ENCODE measurements around the gene ROBO3. TPM values are rescaled to one million over a fixed set of nuclear protein-coding genes. Genes with fewer than 3 reads are reported as not detected.

The ROBO3 gene
- total and polyA plus RNA-seq, 10 of the 15 experiments (the other 5 are each of a cell fraction or from before 2014, with no cell fraction given): 0.10 to 0.63 (median 0.31) TPM; not detected in 2

GRCh38 chr11:124825876-124826275, 39.4 kb upstream of the ROBO3 start:
- no TSS peak for BruUV-seq (replicated peaks)
- WGBS (ENCODE audit: insufficient coverage, insufficient replicate concordance, low lambda C conversion rate, missing lambda C conversion rate): 6% methylated on average over 3 of the region's 3 CpGs
- no peak for FAIRE-seq

More at GRCh38 chr11:124825876-124826275, 39.4 kb upstream of the ROBO3 start:
- Histone ChIP-seq H3K9me3 (replicated peaks; ENCODE audit: control insufficient read depth, insufficient read depth, low read length) (no peaks in the 10 kb centered on the region), H4K20me1 (ENCODE audit: control insufficient read depth, insufficient read depth) (no peaks in the 10 kb centered on the region), H3K4me1 (ENCODE audit: control insufficient read depth, insufficient read depth, low read length) (no peaks in the 10 kb centered on the region), H2AFZ (ENCODE audit: control insufficient read depth, low read depth, low read length) (no peak overlapping the region), H3K79me2 (ENCODE audit: control insufficient read depth, insufficient read depth, low read length) (no peaks in the 10 kb centered on the region), H3K9ac (ENCODE audit: control insufficient read depth, insufficient read depth, low read length) (no peak overlapping the region), H3K36me3 (ENCODE audit: control insufficient read depth in 2 of 2, insufficient read depth in 2 of 2, low read length in 1 of 2) (no peaks in the 10 kb centered on the region), H3K27ac (ENCODE audit: control insufficient read depth, insufficient read depth) (no peak overlapping the region), H3K4me3 (no peak overlapping the region), H3K27me3 (replicated peaks in 1 of 2; ENCODE audit: control insufficient read depth in 2 of 2, insufficient read depth in 2 of 2, low read length in 1 of 2) (peaks cover 0 to 2% of the 10 kb centered on the region in 2 experiments; a peak in 2 of 4 replicates), H3K4me2 (ENCODE audit: control insufficient read depth, insufficient read depth) (no peak overlapping the region)
- DNase-seq (ENCODE audit: low read depth, low spot score): no peak
- ChIA-PET SMC1A (ENCODE audit: uncharacterized antibody, unreplicated experiment) (no interaction called here), RAD21 (ENCODE audit: unreplicated experiment) (no interaction called here), POLR2A (no interaction called here), CTCF (interaction anchor here (1.2 kb wide), 1 partner anchor 10 kb away, joined by 3 read pairs; no protein-coding TSS in a partner anchor)
- no peak for ATAC-seq
- TF ChIP-seq MTA3 (IDR thresholded peaks at IDR 0.05; ENCODE audit: borderline replicate concordance, low read length): no peak
- TF ChIP-seq, protein P1, sequence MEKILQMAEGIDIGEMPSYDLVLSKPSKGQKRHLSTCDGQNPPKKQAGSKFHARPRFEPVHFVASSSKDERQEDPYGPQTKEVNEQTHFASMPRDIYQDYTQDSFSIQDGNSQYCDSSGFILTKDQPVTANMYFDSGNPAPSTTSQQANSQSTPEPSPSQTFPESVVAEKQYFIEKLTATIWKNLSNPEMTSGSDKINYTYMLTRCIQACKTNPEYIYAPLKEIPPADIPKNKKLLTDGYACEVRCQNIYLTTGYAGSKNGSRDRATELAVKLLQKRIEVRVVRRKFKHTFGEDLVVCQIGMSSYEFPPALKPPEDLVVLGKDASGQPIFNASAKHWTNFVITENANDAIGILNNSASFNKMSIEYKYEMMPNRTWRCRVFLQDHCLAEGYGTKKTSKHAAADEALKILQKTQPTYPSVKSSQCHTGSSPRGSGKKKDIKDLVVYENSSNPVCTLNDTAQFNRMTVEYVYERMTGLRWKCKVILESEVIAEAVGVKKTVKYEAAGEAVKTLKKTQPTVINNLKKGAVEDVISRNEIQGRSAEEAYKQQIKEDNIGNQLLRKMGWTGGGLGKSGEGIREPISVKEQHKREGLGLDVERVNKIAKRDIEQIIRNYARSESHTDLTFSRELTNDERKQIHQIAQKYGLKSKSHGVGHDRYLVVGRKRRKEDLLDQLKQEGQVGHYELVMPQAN (conservative IDR thresholded peaks at IDR 0.05): no peak
- TF ChIP-seq ZNF207 (IDR thresholded peaks at IDR 0.05; ENCODE audit: borderline replicate concordance): no peak
- TF ChIP-seq EZH2 (IDR thresholded peaks at IDR 0.05; ENCODE audit: borderline replicate concordance, control insufficient read depth, low read depth, low read length): no peak
- TF ChIP-seq RUNX3 (IDR thresholded peaks at IDR 0.05; ENCODE audit: low read length): no peak
- TF ChIP-seq POU2F2 (IDR thresholded peaks at IDR 0.05; ENCODE audit: borderline replicate concordance, low read depth, low read length): no peak
- TF ChIP-seq JUND (IDR thresholded peaks at IDR 0.05; ENCODE audit: low read depth, low read length): no peak
- no peak for TF ChIP-seq HDGF (IDR thresholded peaks at IDR 0.05)
- TF ChIP-seq PRDM15 (CRISPR knock-in tag; IDR thresholded peaks at IDR 0.05): no peak
- TF ChIP-seq ZNF687 (IDR thresholded peaks at IDR 0.05): no peak
- no peak for TF ChIP-seq SIX5 (IDR thresholded peaks at IDR 0.05; ENCODE audit: low read depth, low read length, severe bottlenecking)
- TF ChIP-seq, protein P2, sequence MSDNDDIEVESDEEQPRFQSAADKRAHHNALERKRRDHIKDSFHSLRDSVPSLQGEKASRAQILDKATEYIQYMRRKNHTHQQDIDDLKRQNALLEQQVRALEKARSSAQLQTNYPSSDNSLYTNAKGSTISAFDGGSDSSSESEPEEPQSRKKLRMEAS (IDR thresholded peaks at IDR 0.05; ENCODE audit: low read depth, low read length): no peak
- intact Hi-C loops (cut with micrococcal nuclease; ENCODE audit: unreplicated experiment): no loop called here
- in situ Hi-C loops (cut with MboI): loop anchor here (25.0 kb wide), 1 partner anchor 414 kb away; the partner anchor contains the start of gene OR8B4
